AG04450 (cell line): ENCODE measurements around the gene IRS1. TPM values are rescaled to one million over a fixed set of nuclear protein-coding genes. Genes with fewer than 3 reads are reported as not detected.

ENCODE experiments used
- CTCF ChIA-PET: fragments of 300-600, 350-600 bp; formaldehyde crosslinking; extraction: SDS; loops from one replicate; lab custom pipeline; 2022; ENCODE audit warnings: antibody characterized with exemption, inconsistent platforms; lab: Charles Lee
- POLR2A ChIA-PET: fragments of 350-600 bp; formaldehyde crosslinking; extraction: SDS; loops from one replicate; lab custom pipeline; 2021; ENCODE audit warnings: antibody characterized with exemption, inconsistent platforms; lab: Yijun Ruan, JAX
- DNase-seq: peaks from one replicate; pipeline ENCODE4 v3.0.0-alpha.2; 2011; ENCODE audit warnings: low read depth, low spot score
- H3K27ac ChIP-seq: one replicate; pipeline ENCODE4 v1.5.1; 2012; ENCODE audit warnings: low read depth, low read length, control low read depth
- H3K27me3 ChIP-seq: one replicate; pipeline ENCODE4 v1.6.0; 2012; ENCODE audit warnings: low read length; ENCODE audit not compliant: control insufficient read depth, insufficient read depth
- H3K4me3 ChIP-seq: 2 replicates; pipeline ENCODE4 v1.5.1; 2011; ENCODE audit warnings: mild to moderate bottlenecking, low read depth, low read length, control low read depth
- H3K9me3 ChIP-seq: 2 replicates; pipeline ENCODE4 v1.5.1; 2012; ENCODE audit warnings: low read length; ENCODE audit not compliant: control insufficient read depth, insufficient read depth
- CTCF ChIP-seq: IDR thresholded peaks from 2 replicates; pipeline ENCODE4 v1.5.1; 2011; ENCODE audit warnings: low read depth, low read length, control low read depth, inconsistent platforms
- polyA plus RNA-seq: library from polyadenylated mRNA; depleted of rRNA; stranded (reverse); fragments of >200 nt; gene quantifications from 2 replicates; pipeline ENCODE4 v1.2.3, GENCODE V29; 2011

The IRS1 gene
- polyA plus RNA-seq, 1 experiment: 32.9 TPM

GRCh38 chr2:226698671-226699070 lies 100.9 kb downstream of the IRS1 start:
- ChIA-PET POLR2A (no interaction called here), CTCF (interaction anchor here (0.9 kb wide), 1 partner anchor 63 kb away, joined by 3 read pairs; no protein-coding TSS in a partner anchor)
- H3K4me3 ChIP-seq: no peak overlapping the region
- no peaks in the 10 kb centered on the region for H3K27me3 ChIP-seq
- H3K9me3 ChIP-seq: no peaks in the 10 kb centered on the region
- TF ChIP-seq CTCF: no peak
- no peak overlapping the region for H3K27ac ChIP-seq
- DNase-seq: no peak

- no peak for DNase-seq
- H3K4me3 ChIP-seq: no peak overlapping the region
- ChIA-PET CTCF (no interaction called here), POLR2A (no interaction called here)
- no peaks in the 10 kb centered on the region for H3K9me3 ChIP-seq
- no peak for TF ChIP-seq CTCF
- no peaks in the 10 kb centered on the region for H3K27me3 ChIP-seq
- H3K27ac ChIP-seq: no peak overlapping the region
Observed at GRCh38 chr2:226694586-226695284, 104.9 kb downstream of the IRS1 start.

- Histone ChIP-seq H3K9me3 (no peaks in the 10 kb centered on the region), H3K4me3 (no peak overlapping the region), H3K27me3 (no peaks in the 10 kb centered on the region), H3K27ac (no peak overlapping the region)
- ChIA-PET POLR2A (no interaction called here), CTCF (no interaction called here)
- no peak for TF ChIP-seq CTCF
- DNase-seq: no peak
Observed at GRCh38 chr2:226694149-226694548, 105.5 kb downstream of the IRS1 start.

GRCh38 chr2:226693521-226693920 lies 106.1 kb downstream of the IRS1 start:
- CTCF ChIA-PET: no interaction called here
- no peak for TF ChIP-seq CTCF
- Histone ChIP-seq H3K27me3 (no peaks in the 10 kb centered on the region), H3K27ac (no peak overlapping the region), H3K9me3 (no peaks in the 10 kb centered on the region), H3K4me3 (no peak overlapping the region)
- DNase-seq: no peak
- POLR2A ChIA-PET: no interaction called here

GRCh38 chr2:226692521-226693126 lies 107.0 kb downstream of the IRS1 start:
- ChIA-PET POLR2A (no interaction called here), CTCF (no interaction called here)
- no peak overlapping the region for H3K27ac ChIP-seq
- H3K4me3 ChIP-seq: no peak overlapping the region
- no peaks in the 10 kb centered on the region for H3K9me3 ChIP-seq
- DNase-seq: no peak
- TF ChIP-seq CTCF: no peak
- H3K27me3 ChIP-seq: no peaks in the 10 kb centered on the region
